ENCODE data around the gene RNF144A.

Gene RNF144A

DNA sequence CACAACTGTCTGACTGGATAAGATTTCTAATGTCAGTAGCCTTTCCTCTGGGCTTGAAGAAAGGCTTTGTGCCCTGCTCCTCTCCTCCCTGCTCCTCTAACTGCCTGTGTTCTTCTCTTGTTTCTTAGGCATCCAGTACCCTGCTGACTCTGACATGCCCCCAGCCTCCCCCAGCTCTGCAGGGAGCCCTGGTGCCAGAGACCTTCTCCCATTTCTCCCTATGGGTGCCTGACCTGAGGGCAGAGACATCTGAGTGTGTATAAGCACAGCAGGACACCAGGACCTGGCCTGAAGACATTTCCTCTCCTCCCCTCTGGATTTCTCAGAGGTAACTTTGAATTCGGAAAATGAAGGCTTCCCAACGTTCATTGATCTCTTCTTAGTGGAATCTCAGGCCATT is 23.6 kb downstream of the RNF144A start:
- no peak overlapping the region for H3K4me3 ChIP-seq (ENCODE audit: low read length)
- no peak for TF ChIP-seq CTCF (conservative IDR thresholded peaks at IDR 0.05; ENCODE audit: low read length)
- DNase-seq (ENCODE audit: low read depth) = no peak

DNA sequence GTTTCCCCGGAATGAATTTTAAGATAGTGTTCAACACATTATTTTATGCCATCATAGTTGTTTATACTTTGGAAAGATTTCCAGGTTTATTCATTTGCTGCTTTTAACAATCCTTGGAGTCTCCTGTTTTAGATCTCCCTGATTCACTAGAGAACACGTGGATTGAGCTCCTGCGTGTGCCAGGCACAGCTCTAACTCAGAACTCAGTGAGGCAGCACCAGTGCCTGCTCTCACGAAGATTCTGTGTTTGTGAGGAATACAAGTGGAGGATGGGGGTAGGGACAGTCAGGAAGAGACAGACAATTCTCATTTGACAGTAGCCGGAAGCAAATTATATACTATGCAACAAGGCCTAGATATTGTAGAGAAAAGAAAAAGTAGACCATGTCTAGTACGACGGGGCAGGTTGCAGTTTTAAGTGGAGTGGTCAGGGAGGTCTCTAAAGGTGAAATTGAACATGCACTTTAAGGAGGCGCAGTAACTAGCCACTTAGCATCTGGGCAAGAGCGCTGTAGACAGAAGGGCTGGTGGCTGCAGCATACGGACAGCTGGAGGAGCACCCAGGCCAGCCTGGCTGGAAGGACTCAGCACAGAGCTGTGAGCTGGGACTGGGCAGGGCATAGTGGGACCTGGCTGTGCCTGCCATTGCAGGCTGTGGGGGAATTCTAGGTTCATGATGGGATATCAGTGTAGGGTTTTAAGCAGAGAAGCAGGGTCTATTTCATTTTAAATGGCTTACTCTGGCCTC is 24.3 kb downstream of the RNF144A start:
- no peak for TF ChIP-seq CTCF (conservative IDR thresholded peaks at IDR 0.05; ENCODE audit: low read length)
- no peak overlapping the region for H3K4me3 ChIP-seq (ENCODE audit: low read length)
- DNase-seq (ENCODE audit: low read depth) = no peak

GRCh38 chr2:6942848-6943247 is 25.6 kb downstream of the RNF144A start:
- TF ChIP-seq CTCF (conservative IDR thresholded peaks at IDR 0.05; ENCODE audit: low read length) = no peak
- no peak overlapping the region for H3K4me3 ChIP-seq (ENCODE audit: low read length)
- DNase-seq (ENCODE audit: low read depth) = no peak

DNA sequence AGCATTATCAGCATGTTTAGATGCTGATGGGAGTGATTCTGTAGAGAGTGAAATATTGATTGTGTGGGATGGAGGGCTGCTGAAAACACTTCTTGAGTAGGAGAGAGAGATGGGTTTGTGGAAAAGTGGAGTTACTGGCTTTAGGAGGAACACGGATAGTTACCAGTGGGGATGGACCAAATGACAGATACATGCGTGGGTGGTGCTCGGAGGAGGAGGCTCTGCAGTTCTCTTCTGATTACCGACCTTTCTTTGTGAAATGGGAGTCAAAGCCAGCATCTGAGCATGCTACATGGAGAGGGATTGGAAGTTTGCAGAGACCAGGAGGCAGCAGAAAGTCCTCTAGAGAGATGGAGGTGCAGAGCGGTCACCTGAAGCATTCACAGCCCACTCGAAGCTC is 26.3 kb downstream of the RNF144A start:
- DNase-seq (ENCODE audit: low read depth) = no peak
- no peak for TF ChIP-seq CTCF (conservative IDR thresholded peaks at IDR 0.05; ENCODE audit: low read length)
- no peak overlapping the region for H3K4me3 ChIP-seq (ENCODE audit: low read length)

DNA sequence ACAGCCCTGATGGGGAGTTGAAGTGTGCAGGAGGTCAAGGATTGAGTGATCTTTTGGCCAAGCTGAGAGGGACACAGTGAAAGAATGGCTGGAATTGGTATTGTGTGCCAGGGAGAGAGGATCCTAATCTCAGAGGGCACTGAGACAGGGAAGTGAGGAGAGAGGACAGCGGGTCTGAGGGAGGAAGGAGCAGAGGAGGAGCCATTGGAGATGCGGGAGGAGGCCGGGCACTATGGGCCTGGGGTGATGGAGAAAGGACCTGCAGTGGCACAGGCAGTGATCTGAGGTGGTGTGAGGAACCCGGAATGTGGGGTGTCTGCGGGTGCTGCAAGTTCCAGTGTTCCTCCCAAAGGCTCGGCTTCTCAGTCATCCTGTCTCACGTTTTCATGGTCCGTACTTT is 26.8 kb downstream of the RNF144A start:
- TF ChIP-seq CTCF (conservative IDR thresholded peaks at IDR 0.05; ENCODE audit: low read length) = no peak

DNA sequence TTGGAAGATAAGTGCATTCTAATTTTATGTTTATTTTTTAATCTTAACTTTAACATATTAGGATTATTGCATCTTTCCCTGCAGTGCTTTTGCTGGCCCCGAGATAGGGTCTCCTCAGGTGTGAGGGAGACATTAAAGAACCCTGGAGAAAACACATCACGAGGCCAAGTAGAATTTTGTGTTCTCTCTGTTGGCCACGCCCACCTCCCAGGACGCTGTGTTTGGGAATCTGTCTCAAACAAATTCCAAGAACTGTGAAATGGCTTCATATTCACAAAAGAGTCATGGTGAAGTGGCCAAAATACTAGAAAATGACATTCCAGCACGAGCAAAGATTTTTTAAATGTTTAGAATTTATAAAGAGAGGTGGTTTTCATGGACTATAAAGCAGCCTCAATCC is 27.3 kb downstream of the RNF144A start:
- TF ChIP-seq CTCF (conservative IDR thresholded peaks at IDR 0.05; ENCODE audit: low read length) = no peak
- no peak for DNase-seq (ENCODE audit: low read depth)
- H3K4me3 ChIP-seq (ENCODE audit: low read length) = no peak overlapping the region

More for the DNA sequence above, 26.8 kb downstream of the RNF144A start:
- DNase-seq (ENCODE audit: low read depth) = no peak
- no peak overlapping the region for H3K4me3 ChIP-seq (ENCODE audit: low read length)

DNA sequence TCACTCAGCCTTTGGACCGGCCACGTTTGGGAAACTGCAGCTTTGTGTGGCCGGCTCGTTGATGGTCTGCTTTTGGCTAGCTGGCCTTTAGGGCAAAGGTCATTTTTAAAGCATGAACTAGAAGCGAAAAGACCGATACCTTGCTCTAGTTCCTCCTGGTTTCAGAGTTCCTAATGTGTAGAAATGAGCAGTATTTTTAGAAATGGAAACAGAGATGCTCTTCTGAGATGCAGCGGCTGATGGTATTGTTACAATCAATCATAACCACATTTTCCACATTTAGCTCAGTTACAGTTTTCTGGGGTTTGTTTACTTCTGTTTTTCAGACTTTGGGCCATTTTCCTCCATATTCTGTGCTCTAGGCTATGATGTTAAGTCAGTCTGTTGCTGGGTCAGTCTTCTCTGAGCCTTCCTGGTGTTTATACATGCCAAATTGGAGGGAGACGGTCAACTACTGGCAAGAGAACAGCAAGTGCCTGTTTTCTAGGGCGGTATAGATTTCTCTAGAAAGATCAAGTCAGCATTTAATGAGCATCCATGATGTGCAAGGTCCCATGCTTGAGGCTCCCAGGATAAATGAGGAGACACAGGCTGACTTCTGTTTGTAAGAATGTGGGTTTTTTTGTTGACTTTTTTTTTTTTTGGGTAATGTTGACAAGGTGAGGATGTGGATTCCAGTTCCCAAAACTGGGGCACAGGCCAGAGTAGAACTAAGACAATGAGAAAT is 28.0 kb downstream of the RNF144A start:
- no peak for TF ChIP-seq CTCF (conservative IDR thresholded peaks at IDR 0.05; ENCODE audit: low read length)
- no peak overlapping the region for H3K4me3 ChIP-seq (ENCODE audit: low read length)
- no peak for DNase-seq (ENCODE audit: low read depth)
